WTC11 (cell line): ENCODE data around the gene PAX4. TPM values are rescaled to one million over a fixed set of nuclear protein-coding genes. Genes with fewer than 3 reads are reported as not detected.

ENCODE experiments used
- AFF4 ChIP-seq: sonication (generic); formaldehyde crosslinking; IDR thresholded peaks from 2 replicates; pipeline ENCODE4 v1.8.1; 2023; ENCODE audit warnings: mild to moderate bottlenecking, missing genetic modification reagents, borderline replicate concordance
- AR ChIP-seq: fragments of 250-450 bp; sonication (Bioruptor Pico); IDR thresholded peaks from 2 replicates; pipeline ENCODE4 v1.9.0; 2021; ENCODE audit warnings: mild to moderate bottlenecking
- CREM ChIP-seq: sonication (generic); formaldehyde crosslinking; IDR thresholded peaks from 2 replicates; pipeline ENCODE4 v1.8.1; 2022; ENCODE audit warnings: mild to moderate bottlenecking, missing genetic modification reagents, moderate library complexity
- E2F1 ChIP-seq: sonication (generic); formaldehyde crosslinking; IDR thresholded peaks from 2 replicates; pipeline ENCODE4 v1.8.0; 2022; ENCODE audit warnings: mild to moderate bottlenecking, missing genetic modification reagents
- E2F4 ChIP-seq: sonication (generic); formaldehyde crosslinking; IDR thresholded peaks from 2 replicates; pipeline ENCODE4 v1.8.1; 2022; ENCODE audit warnings: low read depth, mild to moderate bottlenecking, moderate library complexity, missing genetic modification reagents, borderline replicate concordance
- ELF4 ChIP-seq: sonication (generic); formaldehyde crosslinking; IDR thresholded peaks from 2 replicates; pipeline ENCODE4 v1.8.1; 2022; ENCODE audit warnings: low read depth, mild to moderate bottlenecking, moderate library complexity, missing genetic modification reagents
- ESRRA ChIP-seq: sonication (generic); formaldehyde crosslinking; IDR thresholded peaks from 2 replicates; pipeline ENCODE4 v1.8.1; 2022; ENCODE audit warnings: mild to moderate bottlenecking, missing genetic modification reagents, borderline replicate concordance
- ETV6 ChIP-seq: sonication (generic); formaldehyde crosslinking; IDR thresholded peaks from 2 replicates; pipeline ENCODE4 v1.8.1; 2022; ENCODE audit warnings: mild to moderate bottlenecking, missing genetic modification reagents
- FOXK1 ChIP-seq: sonication (generic); formaldehyde crosslinking; IDR thresholded peaks from 2 replicates; pipeline ENCODE4 v1.8.0; 2022; ENCODE audit warnings: mild to moderate bottlenecking, moderate library complexity, missing genetic modification reagents
- HMGA2 ChIP-seq: fragments of 250-450 bp; sonication (Bioruptor Pico); IDR thresholded peaks from 2 replicates; pipeline ENCODE4 v1.4.0; 2021; ENCODE audit warnings: mild to moderate bottlenecking, moderate library complexity
- IRF1 ChIP-seq: sonication (generic); formaldehyde crosslinking; IDR thresholded peaks from 2 replicates; pipeline ENCODE4 v1.8.0; 2023; ENCODE audit warnings: missing genetic modification reagents
- IRF2 ChIP-seq: sonication (generic); formaldehyde crosslinking; IDR thresholded peaks from 2 replicates; pipeline ENCODE4 v1.8.0; 2022; ENCODE audit warnings: low read depth, missing genetic modification reagents, borderline replicate concordance
- MAX ChIP-seq: sonication (generic); formaldehyde crosslinking; IDR thresholded peaks from 2 replicates; pipeline ENCODE4 v1.8.0; 2022; ENCODE audit warnings: mild to moderate bottlenecking, missing genetic modification reagents
- MYBL2 ChIP-seq: sonication (generic); formaldehyde crosslinking; IDR thresholded peaks from 2 replicates; pipeline ENCODE4 v1.8.1; 2023; ENCODE audit warnings: mild to moderate bottlenecking, moderate library complexity, missing genetic modification reagents
- PREB ChIP-seq: sonication (generic); formaldehyde crosslinking; IDR thresholded peaks from 2 replicates; pipeline ENCODE4 v1.8.1; 2022; ENCODE audit warnings: mild to moderate bottlenecking, missing genetic modification reagents, moderate library complexity, borderline replicate concordance
- ZNF263 ChIP-seq: sonication (generic); formaldehyde crosslinking; IDR thresholded peaks from 2 replicates; pipeline ENCODE4 v1.8.1; 2022; ENCODE audit warnings: low read depth, mild to moderate bottlenecking, moderate library complexity, missing genetic modification reagents
- ZNF317 ChIP-seq: sonication (generic); formaldehyde crosslinking; IDR thresholded peaks from 2 replicates; pipeline ENCODE4 v1.8.1; 2023; ENCODE audit warnings: low read depth, mild to moderate bottlenecking, moderate library complexity, missing genetic modification reagents, borderline replicate concordance
- ZNF423 ChIP-seq: fragments of 250-450 bp; sonication (Bioruptor Pico); IDR thresholded peaks from 2 replicates; pipeline ENCODE4 v2.1.2; 2022; ENCODE audit warnings: mild to moderate bottlenecking, moderate library complexity
- ZNF512 ChIP-seq: sonication (generic); formaldehyde crosslinking; IDR thresholded peaks from 2 replicates; pipeline ENCODE4 v1.8.1; 2022; ENCODE audit warnings: missing genetic modification reagents, borderline replicate concordance
- ZNF532 ChIP-seq: fragments of 250-450 bp; sonication (Bioruptor Pico); IDR thresholded peaks from 2 replicates; pipeline ENCODE4 v1.9.0; 2021; ENCODE audit warnings: mild to moderate bottlenecking, borderline replicate concordance
- total RNA-seq: library from RNA; stranded (reverse); gene quantifications from 3 replicates; pipeline ENCODE4 v1.2.3, GENCODE V29; 2021

Gene PAX4
- total RNA-seq, 1 experiment from 2014 or later = not detected

GRCh38 chr7:127588019-127588696 lies 29.8 kb downstream of the PAX4 start, which contains the start of gene ARF5 (continued):
- TF ChIP-seq ZNF423 (CRISPR knock-in tag) (no peak), CREM (CRISPR knock-in tag) (peak; percentile 61), ZNF263 (CRISPR knock-in tag) (no peak), E2F1 (no peak), IRF1 (no peak), ZNF532 (CRISPR knock-in tag) (no peak), IRF2 (CRISPR knock-in tag) (no peak), E2F4 (CRISPR knock-in tag) (0 out of 2 replicates have a peak, but pooled peaks have one; percentile 15), FOXK1 (CRISPR knock-in tag) (no peak), MYBL2 (no peak), ETV6 (CRISPR knock-in tag) (no peak), AFF4 (CRISPR knock-in tag) (no peak), ELF4 (CRISPR knock-in tag) (0 out of 2 replicates have a peak, but pooled peaks have one; percentile 11), AR (CRISPR knock-in tag) (no peak), ESRRA (no peak), PREB (CRISPR knock-in tag) (no peak), HMGA2 (no peak), ZNF317 (CRISPR knock-in tag) (no peak), MAX (CRISPR knock-in tag) (peak; percentile 7; the same call in 1 of the 2 replicates), ZNF512 (CRISPR knock-in tag) (no peak)
